NCI-H524 treated with DMSO at 0.1 percent for 48 hours (cell line): ENCODE results near the gene CDC5L.

Source experiments
- DNase-seq: peaks from one replicate; lab custom pipeline; 2025; lab: John Stamatoyannopoulos, UW

CDC5L gene

GRCh38 chr6:44373787-44374186, 13.7 kb upstream of the CDC5L start:
- DNase-seq = no peak

DNA sequence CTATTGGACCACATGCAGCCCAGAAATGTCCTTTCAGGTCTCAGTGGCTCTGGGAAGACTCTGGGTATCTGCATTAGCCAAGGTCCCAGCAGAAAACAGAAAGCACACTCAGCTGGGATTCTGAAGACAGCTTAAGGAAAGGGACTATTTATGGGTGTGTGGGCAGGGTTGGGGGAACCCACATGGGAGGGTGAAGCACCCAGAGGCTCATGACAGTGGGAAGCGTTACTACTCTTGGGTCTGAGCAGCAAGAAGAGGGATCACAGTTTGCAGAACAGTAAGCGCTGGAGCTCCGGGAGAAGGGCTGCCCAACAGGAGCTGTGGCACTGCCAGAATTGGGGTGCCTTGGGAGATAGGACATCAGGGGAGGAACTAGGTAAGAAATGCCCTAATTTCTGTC, 12.4 kb upstream of the CDC5L start:
- DNase-seq = no peak

- DNase-seq = no peak
Observed at GRCh38 chr6:44377484-44377883, 10.0 kb upstream of the CDC5L start.

- no peak for DNase-seq
Observed at GRCh38 chr6:44377971-44378370, 9.5 kb upstream of the CDC5L start.

- DNase-seq = no peak
Observed at GRCh38 chr6:44381739-44382138, 5.8 kb upstream of the CDC5L start.

- DNase-seq = no peak
Observed at GRCh38 chr6:44386364-44386928, 1.1 kb upstream of the CDC5L start.

DNA sequence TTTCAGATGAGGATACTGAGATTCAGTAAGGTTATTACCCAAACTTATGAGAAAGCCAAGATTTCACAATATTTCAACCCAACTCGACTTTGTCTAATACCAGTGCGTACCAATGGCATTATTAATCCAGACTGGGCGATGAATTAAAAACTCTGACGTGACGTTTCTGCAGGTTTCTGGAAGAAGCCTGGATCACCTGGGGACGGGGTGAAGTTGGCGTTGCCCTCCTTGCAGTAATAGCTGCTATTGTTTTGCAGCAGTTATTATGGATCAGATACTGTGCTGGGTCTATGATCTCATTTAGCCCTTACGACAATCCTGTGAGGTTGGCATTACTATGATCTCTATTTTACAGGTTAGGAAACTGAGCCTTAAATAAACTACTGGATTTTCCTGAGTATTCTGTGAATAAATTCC, 569 bp upstream of the CDC5L start:
- DNase-seq = no peak

DNA sequence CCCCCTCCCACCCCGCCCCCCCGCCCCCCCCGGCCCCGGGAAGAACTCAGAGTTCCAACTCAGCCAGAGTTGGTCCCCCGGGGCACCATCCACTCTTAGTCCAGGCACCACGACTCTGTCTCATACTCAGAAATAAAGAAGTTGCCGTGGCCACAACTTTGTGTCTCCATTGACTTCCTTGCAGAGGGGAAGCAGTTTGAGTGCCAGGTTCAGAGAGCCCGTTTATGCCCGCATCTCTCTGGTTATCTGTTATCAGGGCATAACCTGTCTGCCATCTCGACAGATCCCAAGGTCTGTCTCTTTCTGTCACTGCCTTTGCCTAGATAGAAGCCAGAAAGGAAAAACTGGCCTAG, 605 bp downstream of the CDC5L start:
- DNase-seq = no peak

GRCh38 chr6:44388887-44389286, 1.4 kb downstream of the CDC5L start:
- DNase-seq = no peak

- no peak for DNase-seq
Observed at GRCh38 chr6:44390158-44390683, 2.7 kb downstream of the CDC5L start.

GRCh38 chr6:44395501-44395900, 8.0 kb downstream of the CDC5L start:
- DNase-seq = no peak

DNA sequence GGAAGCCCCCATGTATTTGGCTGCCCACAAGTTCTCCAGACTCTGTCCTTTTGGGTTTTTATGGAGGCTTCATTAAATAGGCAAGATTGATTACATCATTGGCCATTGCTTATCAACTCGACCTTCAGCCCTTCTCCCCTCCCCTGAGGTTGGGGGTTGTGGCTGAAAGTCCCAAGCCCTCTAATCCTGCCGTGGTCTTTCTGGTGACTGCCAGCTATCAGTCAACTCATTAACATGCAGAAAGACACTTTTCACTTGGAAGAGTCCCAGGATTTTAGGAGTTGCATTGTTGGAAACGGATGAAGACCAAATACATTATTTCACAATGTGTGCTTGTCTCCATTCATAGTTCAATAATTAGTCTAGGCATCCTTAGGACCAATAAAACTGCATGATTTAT, 9.5 kb downstream of the CDC5L start:
- no peak for DNase-seq

DNA sequence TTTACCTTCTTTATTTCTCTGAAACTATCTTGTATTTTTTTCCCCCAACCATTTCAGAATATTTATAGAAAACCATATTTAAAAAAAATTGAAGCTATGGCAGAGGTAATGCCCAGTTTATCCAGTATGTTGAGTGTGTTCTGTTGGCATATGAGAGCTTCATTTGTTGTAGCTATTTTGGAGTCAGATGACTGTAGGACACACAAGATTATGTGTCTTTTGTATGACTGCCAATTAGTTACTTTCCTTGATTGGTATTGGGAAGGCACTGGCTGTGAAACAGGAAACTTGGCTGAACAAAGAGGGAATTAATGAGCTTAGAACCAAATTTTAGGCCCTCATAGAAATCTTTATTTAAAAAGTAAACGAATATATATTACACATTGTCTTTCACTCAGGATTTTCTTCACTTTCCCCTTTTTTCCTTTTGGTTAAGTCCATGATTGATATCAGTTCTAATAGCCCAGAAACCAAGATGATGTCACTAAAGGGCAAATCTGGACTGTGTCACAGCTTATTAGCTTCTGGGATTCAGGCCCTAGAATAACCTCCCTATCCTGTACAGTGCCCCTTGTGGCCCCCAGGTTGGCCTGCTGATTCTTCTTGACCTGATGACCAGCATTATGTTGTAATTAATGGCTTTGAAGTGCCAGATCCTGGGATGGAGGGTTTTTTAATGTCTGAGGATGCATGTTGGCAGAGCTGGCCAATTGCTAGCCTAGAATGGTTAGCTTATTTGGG, 10.1 kb downstream of the CDC5L start:
- no peak for DNase-seq

- no peak for DNase-seq
Observed at GRCh38 chr6:44399991-44400390, 12.5 kb downstream of the CDC5L start.

DNA sequence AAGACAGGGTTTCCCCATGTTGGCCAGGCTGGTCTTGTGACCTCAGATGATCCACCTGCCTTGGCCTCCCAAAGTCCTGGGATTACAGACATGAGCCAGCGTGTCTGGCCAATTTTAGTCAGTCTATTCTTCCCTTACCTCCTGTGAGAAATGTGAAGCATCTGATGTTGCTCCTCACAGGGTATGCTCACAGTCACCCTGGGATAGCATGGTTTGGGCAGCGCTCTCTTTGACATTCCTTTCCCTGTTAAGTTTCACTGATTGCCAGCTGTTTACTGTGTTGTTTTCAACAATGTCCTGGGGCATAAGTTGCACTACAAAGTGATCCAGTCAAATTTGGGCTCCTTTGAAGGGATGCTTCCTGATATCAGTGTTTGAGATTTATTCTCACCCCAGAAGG, 13.1 kb downstream of the CDC5L start:
- no peak for DNase-seq

GRCh38 chr6:44401138-44401537, 13.6 kb downstream of the CDC5L start:
- DNase-seq = no peak

- DNase-seq = no peak
Observed at GRCh38 chr6:44404022-44404714, 16.7 kb downstream of the CDC5L start.

- no peak for DNase-seq
Observed at GRCh38 chr6:44404715-44405099, 17.2 kb downstream of the CDC5L start.

DNA sequence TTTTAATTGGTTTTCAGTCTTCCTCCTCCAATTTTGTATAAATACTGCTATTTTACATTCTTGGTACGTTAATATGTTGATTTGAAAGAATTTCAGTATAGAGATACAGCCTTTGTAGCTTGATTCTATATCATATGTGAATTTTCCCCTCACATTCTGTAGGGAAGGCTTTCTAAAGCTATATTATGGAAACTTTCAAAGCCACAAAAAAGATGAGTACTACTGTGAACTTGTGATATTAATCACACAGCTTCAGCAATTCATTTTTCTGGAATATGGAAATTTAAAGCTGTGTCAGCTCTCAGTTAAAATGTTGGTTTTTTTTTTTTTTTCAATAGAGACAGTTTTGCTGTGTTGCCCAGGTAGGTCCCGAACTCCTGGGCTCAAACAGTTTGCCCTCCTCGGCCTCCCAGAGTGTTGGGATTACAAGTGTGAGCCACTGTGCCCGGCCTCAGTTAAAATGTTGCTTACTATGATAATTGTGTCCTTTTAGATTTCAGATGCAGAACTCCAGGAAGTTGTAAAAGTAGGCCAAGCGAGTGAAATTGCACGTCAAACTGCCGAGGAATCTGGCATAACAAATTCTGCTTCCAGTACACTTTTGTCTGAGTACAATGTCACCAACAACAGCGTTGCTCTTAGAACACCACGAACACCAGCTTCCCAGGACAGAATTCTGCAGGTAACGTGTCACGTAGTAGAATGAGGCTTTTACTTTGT, 20.6 kb downstream of the CDC5L start:
- DNase-seq = no peak

GRCh38 chr6:44409207-44409794, 21.8 kb downstream of the CDC5L start:
- no peak for DNase-seq

GRCh38 chr6:44410363-44410762, 22.9 kb downstream of the CDC5L start:
- no peak for DNase-seq

GRCh38 chr6:44411141-44411540, 23.6 kb downstream of the CDC5L start:
- no peak for DNase-seq
